DOHH2 (cell line): ENCODE results near the gene MTRR.

Experiments
- CTCF ChIP-seq: fragments of 200-600 bp; sonication (generic); IDR thresholded peaks from one replicate; pipeline ENCODE4 v1.5.1; 2014; ENCODE audit warnings: antibody characterized with exemption, mild to moderate bottlenecking, low read depth, low read length; ENCODE audit not compliant: poor library complexity, severe bottlenecking
- EZH2phosphoT487 ChIP-seq: fragments of 200-600 bp; sonication (generic); IDR thresholded peaks from 2 replicates; pipeline ENCODE4 v1.6.1; 2017; ENCODE audit warnings: borderline replicate concordance, mild to moderate bottlenecking, antibody characterized with exemption, low read length, moderate library complexity, mixed read lengths

- no peak for TF ChIP-seq CTCF
- TF ChIP-seq EZH2phosphoT487, result no peak
Observed at GRCh38 chr5:7894860-7895259, 25.9 kb downstream of the MTRR start.
